Cardiac muscle cell (in vitro differentiated cells and primary cell): ENCODE data around the gene KDM4B. TPM values are rescaled to one million over a fixed set of nuclear protein-coding genes. Genes with fewer than 3 reads are reported as not detected.
A peak's percentile ranks its signal among the peaks of the same experiment; 100 is the strongest.

Experiments
- DNase-seq, 2 donors: peaks; one replicate each; pipeline versions ENCODE4 v3.0.0 to v3.0.0-alpha.2; 2010 to 2017; ENCODE audit warnings: low read depth in 1 of 2, low spot score in 1 of 2
- H3K27ac ChIP-seq: fragments of 200-600 bp; sonication (generic); 2 replicates; pipeline ENCODE4 v1.5.1; 2016
- H3K27me3 ChIP-seq: fragments of 200-600 bp; sonication (generic); 2 replicates; pipeline ENCODE4 v1.6.0; 2016; ENCODE audit warnings: control low read depth
- H3K36me3 ChIP-seq: fragments of 200-600 bp; sonication (generic); 2 replicates; pipeline ENCODE4 v1.5.1; 2016; ENCODE audit warnings: control low read depth
- H3K4me1 ChIP-seq: fragments of 200-600 bp; sonication (generic); 2 replicates; pipeline ENCODE4 v1.8.1; 2017; ENCODE audit warnings: low read depth, mild to moderate bottlenecking, mixed run types
- H3K4me3 ChIP-seq: fragments of 200-600 bp; sonication (generic); 2 replicates; pipeline ENCODE4 v1.5.1; 2016; ENCODE audit warnings: mild to moderate bottlenecking
- H3K9me3 ChIP-seq: fragments of 200-600 bp; sonication (generic); 2 replicates; pipeline ENCODE4 v1.5.1; 2017; ENCODE audit warnings: low read depth, mild to moderate bottlenecking, control low read depth
- polyA plus RNA-seq: library from polyadenylated mRNA; unstranded; fragments of >200 nt; fragmentation: Nextera tagmentation; extraction: Ambion mirVana; gene quantifications from 2 replicates; pipeline ENCODE4 v1.2.1, GENCODE V29; 2016
- total RNA-seq: library from RNA; depleted of rRNA; stranded (reverse); fragments of >200 nt; gene quantifications from 2 replicates; pipeline ENCODE4 v1.2.3, GENCODE V29; 2016
- TF ChIP-seq, protein P1 (sequence below): IDR thresholded peaks from 2 replicates; pipeline ENCODE4 v1.5.1; 2012; ENCODE audit warnings: low read depth, mild to moderate bottlenecking, low read length

The KDM4B gene
- total and polyA plus RNA-seq, 2 experiments from 2014 or later = 74.6 to 90.6 TPM

DNA sequence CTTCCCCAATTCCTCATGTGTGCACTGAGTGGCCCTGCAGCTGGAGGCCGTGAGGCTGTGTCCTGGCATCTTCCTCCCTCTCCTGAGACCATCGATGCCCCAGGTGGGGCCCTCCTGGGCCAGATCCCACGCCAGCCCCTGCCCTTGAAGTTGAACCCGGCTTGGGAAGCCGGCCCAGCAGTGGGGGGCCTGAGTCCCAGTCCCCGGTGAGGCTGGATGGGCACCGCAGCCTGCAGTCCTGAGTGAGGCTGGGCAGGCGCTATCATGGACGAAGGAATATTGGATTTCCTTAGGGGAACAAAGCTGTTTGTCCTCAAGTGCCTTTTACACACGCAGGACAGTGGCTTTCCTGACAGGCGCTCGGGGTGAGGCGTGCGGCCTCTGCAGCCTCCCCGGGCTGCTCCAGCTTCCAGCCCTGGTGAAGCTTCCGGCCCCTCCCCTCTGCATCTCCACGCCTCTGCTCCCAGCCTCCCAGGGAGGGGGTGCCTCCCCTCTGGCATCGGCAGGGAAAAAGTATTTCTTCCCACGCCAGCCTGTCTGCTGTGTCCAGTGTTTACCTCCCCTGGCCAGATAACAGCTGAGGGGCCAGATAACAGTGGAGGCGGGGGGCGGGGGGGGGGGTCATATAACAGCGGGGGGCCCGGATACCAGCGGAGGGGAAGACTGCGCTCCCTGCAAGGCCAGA, 159.5 kb downstream of the KDM4B start:
- Histone ChIP-seq H3K4me1 (peaks cover 79% of the 10 kb centered on the region), H3K4me3 (no peak overlapping the region), H3K27me3 (no peaks in the 10 kb centered on the region), H3K36me3 (no peaks in the 10 kb centered on the region), H3K27ac (peak overlapping the region; percentile 99), H3K9me3 (no peaks in the 10 kb centered on the region)
- DNase-seq = peak; percentile 92 to 95
- TF ChIP-seq, protein P1, sequence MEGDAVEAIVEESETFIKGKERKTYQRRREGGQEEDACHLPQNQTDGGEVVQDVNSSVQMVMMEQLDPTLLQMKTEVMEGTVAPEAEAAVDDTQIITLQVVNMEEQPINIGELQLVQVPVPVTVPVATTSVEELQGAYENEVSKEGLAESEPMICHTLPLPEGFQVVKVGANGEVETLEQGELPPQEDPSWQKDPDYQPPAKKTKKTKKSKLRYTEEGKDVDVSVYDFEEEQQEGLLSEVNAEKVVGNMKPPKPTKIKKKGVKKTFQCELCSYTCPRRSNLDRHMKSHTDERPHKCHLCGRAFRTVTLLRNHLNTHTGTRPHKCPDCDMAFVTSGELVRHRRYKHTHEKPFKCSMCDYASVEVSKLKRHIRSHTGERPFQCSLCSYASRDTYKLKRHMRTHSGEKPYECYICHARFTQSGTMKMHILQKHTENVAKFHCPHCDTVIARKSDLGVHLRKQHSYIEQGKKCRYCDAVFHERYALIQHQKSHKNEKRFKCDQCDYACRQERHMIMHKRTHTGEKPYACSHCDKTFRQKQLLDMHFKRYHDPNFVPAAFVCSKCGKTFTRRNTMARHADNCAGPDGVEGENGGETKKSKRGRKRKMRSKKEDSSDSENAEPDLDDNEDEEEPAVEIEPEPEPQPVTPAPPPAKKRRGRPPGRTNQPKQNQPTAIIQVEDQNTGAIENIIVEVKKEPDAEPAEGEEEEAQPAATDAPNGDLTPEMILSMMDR = no peak

DNA sequence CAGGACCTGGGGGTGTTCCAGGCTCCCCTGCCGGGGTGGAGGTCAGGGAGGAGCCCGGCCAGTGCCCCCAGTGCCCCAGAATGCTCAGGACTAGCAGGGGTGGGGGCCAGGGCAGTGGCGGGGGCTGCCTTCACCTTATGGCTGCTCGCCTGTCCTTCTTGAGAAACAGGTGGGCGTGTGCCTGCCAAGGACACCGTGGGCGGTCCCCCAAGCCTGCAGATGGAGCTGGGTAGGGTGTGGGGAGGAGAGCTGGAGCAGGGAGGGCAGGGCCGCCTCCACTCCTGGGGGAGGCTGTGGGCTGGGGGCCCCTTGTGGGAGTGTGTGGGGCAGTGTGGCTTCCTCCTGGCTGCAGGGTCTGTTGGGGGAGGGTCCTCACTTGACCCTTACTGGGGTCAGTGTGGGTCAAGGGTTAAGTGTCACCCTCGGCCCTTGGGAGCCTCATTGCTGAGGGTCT, 160.1 kb downstream of the KDM4B start:
- DNase-seq = peak; percentile 75 to 80
- peaks cover 73% of the 10 kb centered on the region for H3K4me1 ChIP-seq
- peak overlapping the region; percentile 99 for H3K27ac ChIP-seq

DNA sequence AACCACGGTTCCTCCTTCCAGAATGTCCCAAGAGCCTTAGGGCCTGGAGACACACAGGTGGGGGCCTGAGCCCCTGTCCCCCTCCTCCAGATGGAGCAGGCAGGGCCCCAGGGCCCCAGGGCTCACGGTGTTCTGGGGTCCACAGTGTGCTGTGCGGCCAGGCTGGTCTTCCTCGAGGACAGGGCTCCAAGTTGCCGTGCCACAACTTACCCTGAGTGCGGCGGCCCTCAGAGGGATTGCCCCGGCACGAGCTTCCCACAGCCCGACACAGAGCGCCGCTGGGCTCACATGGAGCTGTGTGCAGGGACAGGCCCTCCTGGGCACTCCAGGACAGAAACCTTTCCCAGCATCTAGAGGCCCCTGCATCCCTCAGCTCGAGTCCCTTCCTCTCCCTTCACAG, 160.8 kb downstream of the KDM4B start:
- H3K36me3 ChIP-seq = peaks cover 10% of the 10 kb centered on the region
- peak overlapping the region; percentile 99 for H3K27ac ChIP-seq
- H3K4me3 ChIP-seq = no peak overlapping the region
- TF ChIP-seq, protein P1 = no peak
- H3K27me3 ChIP-seq = no peaks in the 10 kb centered on the region
- no peak for DNase-seq
- H3K9me3 ChIP-seq = no peaks in the 10 kb centered on the region
- peaks cover 68% of the 10 kb centered on the region for H3K4me1 ChIP-seq

More for the DNA sequence above, 160.1 kb downstream of the KDM4B start:
- no peaks in the 10 kb centered on the region for H3K27me3 ChIP-seq
- TF ChIP-seq, protein P1 = no peak
- H3K4me3 ChIP-seq = no peak overlapping the region
- H3K9me3 ChIP-seq = no peaks in the 10 kb centered on the region
- peaks cover 2% of the 10 kb centered on the region for H3K36me3 ChIP-seq

DNA sequence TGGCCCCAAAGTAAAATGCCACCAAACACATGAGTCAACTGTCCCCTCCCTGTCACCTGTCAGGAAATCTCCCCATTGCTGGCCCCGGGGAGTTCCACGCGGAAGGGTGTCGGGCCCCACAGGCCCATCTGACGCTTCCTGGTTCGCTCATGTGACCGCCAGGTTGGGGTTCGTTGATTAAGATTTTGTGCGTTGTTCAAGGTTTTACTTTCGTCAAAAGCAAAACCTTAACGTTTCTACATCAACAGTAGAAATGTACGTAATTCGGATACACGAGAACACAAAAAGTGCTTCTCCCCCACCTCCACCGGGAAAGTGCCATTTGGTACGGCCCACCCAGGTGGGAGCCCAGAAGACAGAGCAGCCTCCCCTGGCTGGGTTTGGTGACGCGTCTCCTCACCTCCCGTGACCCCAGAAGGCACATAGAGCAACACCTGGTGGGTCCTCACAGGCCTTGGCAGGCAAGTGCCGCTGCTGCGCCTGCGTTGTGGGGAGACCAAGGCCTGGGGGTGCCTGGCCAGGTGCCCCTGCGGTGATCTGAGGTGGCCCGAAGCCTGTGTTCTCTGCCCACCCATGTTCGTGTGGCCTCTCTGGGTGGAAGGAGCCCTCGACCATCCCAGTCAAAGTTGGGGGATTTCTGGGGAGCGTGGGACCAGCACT, 161.6 kb downstream of the KDM4B start:
- no peak overlapping the region for H3K4me3 ChIP-seq
- H3K4me1 ChIP-seq = peaks cover 60% of the 10 kb centered on the region

DNA sequence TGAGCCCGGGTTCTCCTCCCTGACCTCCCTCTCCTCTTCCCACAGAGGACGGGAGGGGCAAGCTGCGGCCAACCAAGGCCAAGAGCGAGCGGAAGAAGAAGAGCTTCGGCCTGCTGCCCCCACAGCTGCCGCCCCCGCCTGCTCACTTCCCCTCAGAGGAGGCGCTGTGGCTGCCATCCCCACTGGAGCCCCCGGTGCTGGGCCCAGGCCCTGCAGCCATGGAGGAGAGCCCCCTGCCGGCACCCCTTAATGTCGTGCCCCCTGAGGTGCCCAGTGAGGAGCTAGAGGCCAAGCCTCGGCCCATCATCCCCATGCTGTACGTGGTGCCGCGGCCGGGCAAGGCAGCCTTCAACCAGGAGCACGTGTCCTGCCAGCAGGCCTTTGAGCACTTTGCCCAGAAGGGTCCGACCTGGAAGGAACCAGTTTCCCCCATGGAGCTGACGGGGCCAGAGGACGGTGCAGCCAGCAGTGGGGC, 162.2 kb downstream of the KDM4B start:
- Histone ChIP-seq H3K9me3 (no peaks in the 10 kb centered on the region), H3K27me3 (no peaks in the 10 kb centered on the region), H3K36me3 (peaks cover 22% of the 10 kb centered on the region), H3K27ac (peak overlapping the region; percentile 99), H3K4me3 (no peak overlapping the region), H3K4me1 (peaks cover 55% of the 10 kb centered on the region)
- TF ChIP-seq, protein P1 = no peak
- no peak for DNase-seq

More for the DNA sequence above, 161.6 kb downstream of the KDM4B start:
- H3K27me3 ChIP-seq = no peaks in the 10 kb centered on the region
- H3K9me3 ChIP-seq = no peaks in the 10 kb centered on the region
- H3K36me3 ChIP-seq = peaks cover 16% of the 10 kb centered on the region
- DNase-seq = no peak
- TF ChIP-seq, protein P1 = no peak
- peak overlapping the region; percentile 99 for H3K27ac ChIP-seq
